ENCODE data around the gene OOSP3.

The OOSP3 gene

DNA sequence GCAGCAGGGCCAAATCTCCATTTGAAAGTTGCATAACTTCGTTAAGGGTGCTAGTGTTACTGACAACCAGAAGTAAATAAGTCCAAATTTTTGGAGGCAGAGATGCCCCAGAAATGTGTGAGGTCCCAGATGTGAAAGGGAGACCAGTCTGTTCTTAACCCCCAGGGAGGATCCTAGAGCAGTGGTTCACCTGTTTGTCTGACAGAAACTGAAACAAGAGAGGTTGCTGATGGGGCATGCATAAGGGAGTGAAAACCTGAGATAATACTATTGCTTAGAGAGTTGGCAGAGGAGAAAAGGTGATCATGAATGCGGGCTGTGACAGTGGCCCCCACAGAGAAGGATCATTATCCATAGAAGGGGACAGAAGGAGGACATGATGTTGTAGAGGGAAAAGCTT lies 37.1 kb upstream of the OOSP3 start:
- no peak overlapping the region for H3K4me3 ChIP-seq (IDR thresholded peaks at IDR 0.05; ENCODE audit: insufficient read depth, low read depth, low read length)
- no peak overlapping the region for H3K27ac ChIP-seq
- H3K9ac ChIP-seq: no peak overlapping the region
- H2AFZ ChIP-seq (ENCODE audit: low read depth): no peak overlapping the region
- no peaks in the 10 kb centered on the region for H3K27me3 ChIP-seq (ENCODE audit: insufficient read depth, low read depth)
- H4K20me1 ChIP-seq (ENCODE audit: insufficient read depth): no peaks in the 10 kb centered on the region
- no peaks in the 10 kb centered on the region for H3K79me2 ChIP-seq (ENCODE audit: insufficient read depth, low read depth)
- peak overlapping the region; percentile 22; the same call in 1 of the 2 replicates for H3K4me2 ChIP-seq
- TF ChIP-seq, protein P1, sequence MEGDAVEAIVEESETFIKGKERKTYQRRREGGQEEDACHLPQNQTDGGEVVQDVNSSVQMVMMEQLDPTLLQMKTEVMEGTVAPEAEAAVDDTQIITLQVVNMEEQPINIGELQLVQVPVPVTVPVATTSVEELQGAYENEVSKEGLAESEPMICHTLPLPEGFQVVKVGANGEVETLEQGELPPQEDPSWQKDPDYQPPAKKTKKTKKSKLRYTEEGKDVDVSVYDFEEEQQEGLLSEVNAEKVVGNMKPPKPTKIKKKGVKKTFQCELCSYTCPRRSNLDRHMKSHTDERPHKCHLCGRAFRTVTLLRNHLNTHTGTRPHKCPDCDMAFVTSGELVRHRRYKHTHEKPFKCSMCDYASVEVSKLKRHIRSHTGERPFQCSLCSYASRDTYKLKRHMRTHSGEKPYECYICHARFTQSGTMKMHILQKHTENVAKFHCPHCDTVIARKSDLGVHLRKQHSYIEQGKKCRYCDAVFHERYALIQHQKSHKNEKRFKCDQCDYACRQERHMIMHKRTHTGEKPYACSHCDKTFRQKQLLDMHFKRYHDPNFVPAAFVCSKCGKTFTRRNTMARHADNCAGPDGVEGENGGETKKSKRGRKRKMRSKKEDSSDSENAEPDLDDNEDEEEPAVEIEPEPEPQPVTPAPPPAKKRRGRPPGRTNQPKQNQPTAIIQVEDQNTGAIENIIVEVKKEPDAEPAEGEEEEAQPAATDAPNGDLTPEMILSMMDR (conservative IDR thresholded peaks at IDR 0.05; ENCODE audit: low read depth, low read length): no peak
- no peaks in the 10 kb centered on the region for H3K36me3 ChIP-seq (ENCODE audit: insufficient read depth)
- peaks cover 13% of the 10 kb centered on the region for H3K4me1 ChIP-seq (ENCODE audit: low read depth, poor library complexity, severe bottlenecking)

DNA sequence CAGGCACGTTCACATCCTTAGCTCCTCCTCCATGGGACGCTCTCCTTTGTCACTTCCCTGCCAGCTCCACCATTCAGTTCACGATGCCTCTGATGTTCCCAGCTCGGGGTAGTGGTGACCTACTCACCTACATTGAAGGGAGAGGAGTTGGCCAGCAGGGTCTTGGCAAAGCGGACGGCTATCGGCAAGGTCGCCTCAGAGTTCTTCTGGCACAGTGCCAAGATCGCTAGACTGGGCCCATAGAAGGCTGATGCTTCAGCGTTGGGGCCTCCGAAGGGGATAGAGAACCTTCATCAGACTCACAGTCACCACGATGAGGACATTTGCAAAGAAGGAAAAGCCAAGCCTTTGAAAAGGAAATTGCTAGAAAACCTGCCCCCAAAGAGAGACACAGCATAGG lies 36.3 kb upstream of the OOSP3 start:
- Histone ChIP-seq H3K4me2 (no peak overlapping the region; the same call in 1 of the 2 replicates), H3K9ac (no peak overlapping the region), H3K79me2 (ENCODE audit: insufficient read depth, low read depth) (no peaks in the 10 kb centered on the region), H3K36me3 (ENCODE audit: insufficient read depth) (no peaks in the 10 kb centered on the region), H4K20me1 (ENCODE audit: insufficient read depth) (no peaks in the 10 kb centered on the region), H2AFZ (ENCODE audit: low read depth) (no peak overlapping the region), H3K27ac (no peak overlapping the region), H3K4me1 (ENCODE audit: low read depth, poor library complexity, severe bottlenecking) (peaks cover 13% of the 10 kb centered on the region), H3K4me3 (IDR thresholded peaks at IDR 0.05; ENCODE audit: insufficient read depth, low read depth, low read length) (no peak overlapping the region), H3K27me3 (ENCODE audit: insufficient read depth, low read depth) (no peaks in the 10 kb centered on the region)
- TF ChIP-seq, protein P1 (conservative IDR thresholded peaks at IDR 0.05; ENCODE audit: low read depth, low read length): no peak

DNA sequence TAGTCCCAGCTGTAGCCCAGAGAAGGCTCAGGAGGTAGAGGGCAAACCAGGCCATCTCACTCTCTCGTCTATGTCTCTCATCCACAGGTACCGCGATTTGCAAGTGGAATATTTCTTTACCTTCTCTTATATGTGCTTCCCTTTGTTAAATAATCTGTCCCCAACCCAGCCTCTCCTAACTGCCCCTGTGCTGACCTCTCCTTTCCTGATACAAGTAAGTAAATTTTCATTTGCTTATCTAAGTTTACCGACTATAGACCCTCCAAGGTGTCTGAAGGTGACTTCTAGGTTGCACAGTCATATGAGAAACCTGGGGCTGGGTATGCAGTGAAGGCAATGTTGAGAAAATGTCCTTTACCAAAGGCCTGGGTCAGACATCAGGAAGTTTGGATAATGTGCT lies 33.2 kb upstream of the OOSP3 start, which contains the start of gene CBLIF:
TSS of gene CBLIF (minus strand) at position 101 of the 400 bp plus-strand sequence. CDS start at position 55, 46 bp downstream.
- no peaks in the 10 kb centered on the region for H4K20me1 ChIP-seq (ENCODE audit: insufficient read depth)
- H2AFZ ChIP-seq (ENCODE audit: low read depth): no peak within 1 kb of the TSS
- no peak within 1 kb of the TSS for H3K27ac ChIP-seq
- H3K4me1 ChIP-seq (ENCODE audit: low read depth, poor library complexity, severe bottlenecking): peaks cover 13% of the 10 kb centered on the region
- H3K4me2 ChIP-seq: no peak within 1 kb of the TSS
- TF ChIP-seq, protein P1 (conservative IDR thresholded peaks at IDR 0.05; ENCODE audit: low read depth, low read length): no peak
- no peak within 1 kb of the TSS for H3K9ac ChIP-seq
- no peaks in the 10 kb centered on the region for H3K79me2 ChIP-seq (ENCODE audit: insufficient read depth, low read depth)
- no peak within 1 kb of the TSS for H3K4me3 ChIP-seq (IDR thresholded peaks at IDR 0.05; ENCODE audit: insufficient read depth, low read depth, low read length)
- H3K36me3 ChIP-seq (ENCODE audit: insufficient read depth): no peaks in the 10 kb centered on the region
- H3K27me3 ChIP-seq (ENCODE audit: insufficient read depth, low read depth): no peaks in the 10 kb centered on the region

DNA sequence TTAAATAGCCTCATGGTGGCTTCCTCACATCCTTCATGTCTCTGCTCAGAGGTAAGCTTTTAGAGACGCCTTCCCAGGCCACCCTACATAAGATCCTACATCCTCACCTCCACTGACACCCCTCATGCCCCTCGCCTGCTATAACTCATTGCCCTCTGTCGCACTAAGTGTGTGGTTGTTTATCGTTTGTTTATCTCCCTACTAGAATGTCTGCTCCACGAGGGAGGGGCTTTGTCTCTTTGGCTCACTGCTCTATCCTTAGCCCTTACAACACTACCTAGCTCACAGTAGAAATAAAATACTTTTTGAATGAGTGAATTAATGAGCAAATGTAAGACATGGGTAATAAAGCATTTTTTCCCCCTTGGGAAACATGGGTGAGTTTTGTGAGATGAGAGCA lies 32.0 kb upstream of the OOSP3 start:
- Histone ChIP-seq H3K9ac (no peak overlapping the region), H3K4me1 (ENCODE audit: low read depth, poor library complexity, severe bottlenecking) (peaks cover 4% of the 10 kb centered on the region), H3K27me3 (ENCODE audit: insufficient read depth, low read depth) (no peaks in the 10 kb centered on the region), H3K79me2 (ENCODE audit: insufficient read depth, low read depth) (no peaks in the 10 kb centered on the region), H3K36me3 (ENCODE audit: insufficient read depth) (no peaks in the 10 kb centered on the region), H3K4me2 (no peak overlapping the region), H4K20me1 (ENCODE audit: insufficient read depth) (no peaks in the 10 kb centered on the region), H3K4me3 (IDR thresholded peaks at IDR 0.05; ENCODE audit: insufficient read depth, low read depth, low read length) (no peak overlapping the region), H2AFZ (ENCODE audit: low read depth) (no peak overlapping the region), H3K27ac (no peak overlapping the region)
- TF ChIP-seq, protein P1 (conservative IDR thresholded peaks at IDR 0.05; ENCODE audit: low read depth, low read length): no peak

Data from KMS-11 (cell line).